Memory B cell (primary cell): ENCODE data around the gene GFER.
"Not testable (repeated sequence)": the region's sequence is repeated elsewhere in the genome, so short reads cannot be mapped to it uniquely, and the experiment has no call there.

ENCODE experiments used
- ATAC-seq: fragments of 150-1000 bp; cut with Tn5 transposase; 2 replicates; pipeline ENCODE4 v1.10.0; 2021; ENCODE audit warnings: low read depth, mild to moderate bottlenecking, moderate library complexity
- DNase-seq, 2 donors: peaks; one replicate each; pipeline ENCODE4 v3.0.0; 2022; ENCODE audit warnings: low spot score in 2 of 2
- H3K27ac Mint-ChIP-seq: one replicate; pipeline ENCODE4 v1.8.0; 2022; ENCODE audit warnings: mild to moderate bottlenecking, moderate library complexity, mixed read lengths
- H3K27me3 Mint-ChIP-seq: one replicate; pipeline ENCODE4 v1.8.0; 2022; ENCODE audit warnings: mixed read lengths
- H3K36me3 Mint-ChIP-seq: one replicate; pipeline ENCODE4 v1.8.0; 2022; ENCODE audit warnings: mild to moderate bottlenecking, mixed read lengths
- H3K4me1 Mint-ChIP-seq: one replicate; pipeline ENCODE4 v1.8.0; 2022; ENCODE audit warnings: mixed read lengths
- H3K4me3 Mint-ChIP-seq: one replicate; pipeline ENCODE4 v1.8.0; 2022; ENCODE audit warnings: mild to moderate bottlenecking, moderate library complexity, mixed read lengths
- H3K9me3 Mint-ChIP-seq: one replicate; pipeline ENCODE4 v1.8.0; 2022; ENCODE audit warnings: mixed read lengths

The GFER gene

DNA sequence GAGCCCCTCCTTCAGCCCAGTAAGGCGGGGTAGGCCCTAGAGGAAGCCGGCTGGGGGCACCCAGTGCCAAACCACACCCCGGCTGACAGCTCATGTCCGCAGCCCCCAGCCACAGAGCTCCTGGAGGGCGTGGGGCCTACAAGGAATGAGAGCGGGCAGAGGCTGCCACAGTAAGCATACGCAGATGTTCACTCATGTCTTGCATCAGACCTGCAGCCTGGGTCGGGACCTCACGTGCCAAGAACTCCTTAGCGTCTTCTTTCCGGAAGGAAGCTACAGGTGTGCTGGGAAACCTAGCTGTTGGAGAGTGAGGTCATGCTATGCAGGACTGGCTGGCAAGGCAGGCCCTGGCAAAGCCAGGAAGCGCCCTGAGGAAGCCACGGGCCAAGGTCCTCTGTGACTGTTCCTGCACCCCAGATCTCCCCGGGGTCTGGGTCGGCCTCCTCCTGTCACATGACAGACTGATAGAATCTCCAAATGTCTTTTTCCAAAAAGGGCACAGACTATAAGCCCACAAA is 24.1 kb downstream of the GFER start:
- Mint-ChIP-seq H3K4me3 (peak overlapping the region; percentile 71), H3K27ac (peak overlapping the region; percentile 26), H3K9me3 (no peaks in the 10 kb centered on the region), H3K4me1 (peaks cover 36% of the 10 kb centered on the region), H3K36me3 (no peaks in the 10 kb centered on the region), H3K27me3 (no peaks in the 10 kb centered on the region)
- no peak for DNase-seq
- ATAC-seq: no peak

DNA sequence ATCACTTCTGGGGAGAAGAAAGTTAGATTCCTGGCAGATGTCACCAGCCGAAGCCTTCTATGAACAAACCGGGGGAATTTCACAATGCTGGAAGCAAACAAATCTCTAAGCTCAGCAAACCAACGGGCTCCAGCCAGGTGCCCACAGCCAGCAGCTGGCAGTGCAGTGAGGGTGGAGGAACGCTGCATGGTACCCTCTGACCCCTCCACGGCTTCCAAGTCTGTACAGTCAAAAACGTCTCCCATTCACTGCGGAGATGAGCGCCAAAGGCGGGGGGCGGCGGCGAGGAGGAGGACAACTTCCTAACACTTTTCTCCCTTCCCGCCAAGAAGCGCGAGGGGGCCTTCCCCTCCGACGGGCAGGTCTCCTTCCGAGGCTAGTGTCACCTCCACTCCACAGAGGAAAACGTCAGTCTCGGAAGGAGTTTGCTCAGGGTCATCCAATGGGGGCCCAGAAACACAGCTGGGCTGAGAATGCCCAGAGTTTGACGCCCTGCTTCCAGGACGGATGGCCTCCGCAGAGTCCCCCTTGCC is 24.7 kb downstream of the GFER start:
- peaks cover 36% of the 10 kb centered on the region for H3K4me1 Mint-ChIP-seq
- ATAC-seq (no peak), DNase-seq (no peak)
- no peaks in the 10 kb centered on the region for H3K36me3 Mint-ChIP-seq
- no peaks in the 10 kb centered on the region for H3K9me3 Mint-ChIP-seq
- H3K4me3 Mint-ChIP-seq: peak overlapping the region; percentile 71
- peak overlapping the region; percentile 26 for H3K27ac Mint-ChIP-seq
- no peaks in the 10 kb centered on the region for H3K27me3 Mint-ChIP-seq

DNA sequence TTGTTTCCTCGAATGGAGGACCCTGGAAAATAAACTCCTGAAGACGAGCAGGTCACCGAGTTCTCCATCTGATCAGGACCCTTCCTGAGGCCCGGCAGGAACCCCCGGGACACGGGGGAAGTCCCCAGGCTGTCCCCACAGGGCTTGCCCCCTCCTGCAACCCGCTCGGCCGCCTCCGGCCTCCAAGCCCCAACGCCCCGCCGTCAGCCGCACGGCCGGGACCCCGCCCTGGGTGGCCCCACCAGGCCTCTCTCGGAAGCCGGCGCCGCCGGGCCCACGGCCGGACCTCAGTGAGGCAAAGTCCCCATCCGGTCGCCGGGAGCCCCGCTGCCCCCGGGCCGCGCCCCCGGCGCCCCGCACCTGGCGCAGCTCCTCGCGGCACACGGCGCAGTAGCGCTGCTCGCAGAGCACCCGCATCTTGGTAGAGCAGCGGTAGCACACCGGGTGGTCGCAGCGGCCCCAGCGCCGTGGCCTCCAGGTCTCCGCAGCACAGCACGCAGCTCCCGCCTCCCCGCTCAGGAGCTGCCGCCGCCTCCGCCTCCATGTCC is 25.2 kb downstream of the GFER start:
- Mint-ChIP-seq H3K27ac (no peak overlapping the region), H3K36me3 (no peaks in the 10 kb centered on the region), H3K4me3 (peak overlapping the region; percentile 71), H3K4me1 (peaks cover 33% of the 10 kb centered on the region), H3K9me3 (no peaks in the 10 kb centered on the region), H3K27me3 (no peaks in the 10 kb centered on the region)
- DNase-seq (no peak), ATAC-seq (peak; percentile 46)

- Mint-ChIP-seq H3K4me1 (peaks cover 32% of the 10 kb centered on the region), H3K4me3 (peak within 1 kb of the TSS; percentile 91), H3K36me3 (no peaks in the 10 kb centered on the region), H3K9me3 (no peaks in the 10 kb centered on the region), H3K27me3 (no peaks in the 10 kb centered on the region), H3K27ac (peak within 1 kb of the TSS; percentile 92)
- DNase-seq (peak; percentile 69 to 77), ATAC-seq (peak; percentile 97)
Observed at GRCh38 chr16:2009791-2010510, 26.0 kb downstream of the GFER start, which contains the start of gene ZNF598. ZNF598 (minus strand) TSS chr16:2009821.

DNA sequence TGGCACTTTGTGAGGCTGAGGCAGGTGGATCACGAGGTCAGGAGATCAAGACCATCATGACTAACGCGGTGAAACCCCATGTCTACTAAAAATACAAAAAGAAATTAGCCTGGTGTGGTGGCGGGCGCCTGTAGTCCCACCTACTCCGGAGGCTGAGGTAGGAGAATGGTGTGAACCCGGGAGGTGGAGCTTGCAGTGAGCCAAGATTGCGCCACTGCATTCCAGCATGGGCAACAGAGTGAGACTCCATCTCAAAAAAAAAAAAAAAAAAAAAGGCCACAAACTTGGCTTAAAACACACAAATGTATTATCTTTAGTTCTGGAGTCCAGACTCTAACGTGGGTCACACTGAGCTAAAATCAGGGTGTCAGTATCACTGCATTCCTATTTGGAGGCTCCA is 27.7 kb downstream of the GFER start:
- H3K27ac Mint-ChIP-seq, H3K9me3 Mint-ChIP-seq, H3K4me3 Mint-ChIP-seq, H3K36me3 Mint-ChIP-seq, ATAC-seq, H3K27me3 Mint-ChIP-seq, DNase-seq: not testable (repeated sequence)
- peaks cover 20% of the 10 kb centered on the region for H3K4me1 Mint-ChIP-seq

DNA sequence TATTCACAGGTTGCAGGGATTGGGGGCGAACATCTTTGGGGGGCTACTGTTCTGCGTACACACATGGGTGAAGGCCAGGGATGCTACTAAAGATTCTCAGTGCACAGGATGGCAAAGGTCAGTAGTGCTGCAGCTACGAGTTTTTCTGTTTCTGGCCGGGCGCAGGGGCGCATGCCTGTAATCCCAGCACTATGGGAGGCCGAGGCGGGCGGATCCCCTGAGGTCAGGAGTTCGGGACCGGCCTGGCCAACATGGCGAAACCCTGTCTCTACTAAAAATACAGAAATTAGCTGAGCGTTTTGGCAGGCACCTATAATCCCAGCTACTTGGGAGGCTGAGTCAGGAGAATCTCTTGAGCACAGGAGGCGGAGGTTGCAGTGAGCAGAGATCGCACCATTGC is 29.5 kb downstream of the GFER start:
- no peak for ATAC-seq
- H3K4me3 Mint-ChIP-seq: no peak overlapping the region
- no peaks in the 10 kb centered on the region for H3K36me3 Mint-ChIP-seq
- no peaks in the 10 kb centered on the region for H3K9me3 Mint-ChIP-seq
- DNase-seq: no peak
- peaks cover 7% of the 10 kb centered on the region for H3K4me1 Mint-ChIP-seq
- peaks cover 1% of the 10 kb centered on the region for H3K27me3 Mint-ChIP-seq
- no peak overlapping the region for H3K27ac Mint-ChIP-seq

DNA sequence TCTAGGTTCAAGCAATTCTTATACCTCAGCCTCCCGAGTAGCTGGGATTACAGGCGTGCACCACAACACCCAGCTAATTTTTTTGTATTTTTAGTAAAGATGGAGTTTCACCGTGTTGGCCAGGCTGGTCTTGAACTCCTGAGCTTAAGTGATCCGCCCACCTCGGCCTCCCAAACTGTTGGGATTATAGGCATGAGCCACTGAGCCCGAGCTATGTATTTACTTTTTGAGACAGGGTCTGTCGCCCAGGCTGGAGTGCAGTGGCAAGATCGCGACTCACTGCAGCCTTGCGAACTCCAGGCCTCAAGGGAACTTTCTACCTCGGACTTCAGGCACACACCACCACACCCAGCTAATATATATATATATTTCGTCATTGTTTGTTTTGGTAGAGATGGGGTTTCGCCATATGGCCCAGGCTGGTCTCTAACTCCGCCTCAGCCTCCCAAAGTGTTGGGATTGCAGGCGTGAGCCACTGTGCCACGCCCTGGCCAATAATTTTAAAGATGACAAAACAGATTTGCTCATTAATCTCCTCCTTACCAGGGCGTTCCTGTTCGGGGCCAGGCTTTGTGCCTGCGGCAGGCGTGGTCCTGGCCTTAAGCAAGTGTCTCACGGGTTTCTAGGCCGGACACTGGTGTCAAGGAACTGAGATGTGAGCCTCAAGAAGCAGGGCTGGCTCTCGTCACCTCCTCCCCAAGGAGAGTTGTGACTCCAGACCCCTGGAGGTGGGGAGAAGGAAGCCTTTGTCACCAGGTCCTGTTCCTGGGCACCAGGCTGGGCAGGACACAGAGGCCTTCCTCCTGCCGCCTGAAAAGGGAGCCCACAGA is 31.3 kb downstream of the GFER start:
- H3K36me3 Mint-ChIP-seq: no peaks in the 10 kb centered on the region
- no peaks in the 10 kb centered on the region for H3K4me1 Mint-ChIP-seq
- H3K9me3 Mint-ChIP-seq: no peaks in the 10 kb centered on the region
- DNase-seq (no peak), ATAC-seq (no peak)
- no peak overlapping the region for H3K4me3 Mint-ChIP-seq
- H3K27me3 Mint-ChIP-seq: peaks cover 4% of the 10 kb centered on the region
- no peak overlapping the region for H3K27ac Mint-ChIP-seq

DNA sequence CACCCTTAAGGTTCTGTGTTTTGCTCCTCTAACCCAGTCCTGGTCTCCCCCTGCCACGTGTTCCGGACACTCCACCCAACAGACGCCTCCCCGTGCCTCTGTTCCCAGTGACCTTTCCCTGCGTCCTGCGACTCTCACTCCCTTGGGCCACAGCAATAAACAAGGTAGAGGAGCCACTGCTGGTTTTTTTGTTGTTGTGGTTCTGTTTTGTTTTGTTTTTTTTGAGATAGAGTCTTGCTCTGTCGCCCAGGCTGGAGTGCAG is 31.9 kb downstream of the GFER start:
- ATAC-seq (no peak), DNase-seq (no peak)
- Mint-ChIP-seq H3K4me1 (no peaks in the 10 kb centered on the region), H3K4me3 (no peak overlapping the region), H3K27ac (no peak overlapping the region), H3K27me3 (peaks cover 5% of the 10 kb centered on the region), H3K9me3 (no peaks in the 10 kb centered on the region), H3K36me3 (no peaks in the 10 kb centered on the region)

DNA sequence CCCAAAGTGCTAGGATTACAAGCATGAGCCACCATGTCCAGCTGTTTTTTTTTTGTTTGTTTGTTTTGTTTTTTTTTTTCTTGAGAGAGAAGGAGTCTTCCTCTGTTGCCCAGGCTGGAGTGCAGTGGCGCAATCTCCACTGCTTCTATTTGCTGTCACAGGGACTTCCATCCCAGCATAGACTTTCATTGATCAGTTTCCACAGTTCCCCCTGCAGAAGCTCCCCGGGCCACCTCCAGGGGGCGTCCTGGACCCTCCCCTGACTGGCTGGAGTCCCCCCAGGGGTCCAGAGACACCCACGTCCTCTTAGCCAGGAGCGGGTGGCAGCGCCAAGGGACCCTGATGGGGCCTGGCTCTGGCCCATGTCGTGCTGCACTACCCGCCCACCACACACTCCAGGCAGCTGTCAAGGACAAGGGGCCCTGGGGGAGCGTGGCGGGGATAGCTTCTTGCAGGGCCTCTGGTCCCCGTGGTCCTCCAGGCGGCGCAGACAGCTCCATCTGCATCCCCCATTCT is 32.5 kb downstream of the GFER start:
- Mint-ChIP-seq H3K27me3 (peaks cover 7% of the 10 kb centered on the region), H3K9me3 (no peaks in the 10 kb centered on the region), H3K36me3 (no peaks in the 10 kb centered on the region), H3K27ac (no peak overlapping the region), H3K4me1 (no peaks in the 10 kb centered on the region), H3K4me3 (no peak overlapping the region)
- DNase-seq (no peak), ATAC-seq (no peak)

DNA sequence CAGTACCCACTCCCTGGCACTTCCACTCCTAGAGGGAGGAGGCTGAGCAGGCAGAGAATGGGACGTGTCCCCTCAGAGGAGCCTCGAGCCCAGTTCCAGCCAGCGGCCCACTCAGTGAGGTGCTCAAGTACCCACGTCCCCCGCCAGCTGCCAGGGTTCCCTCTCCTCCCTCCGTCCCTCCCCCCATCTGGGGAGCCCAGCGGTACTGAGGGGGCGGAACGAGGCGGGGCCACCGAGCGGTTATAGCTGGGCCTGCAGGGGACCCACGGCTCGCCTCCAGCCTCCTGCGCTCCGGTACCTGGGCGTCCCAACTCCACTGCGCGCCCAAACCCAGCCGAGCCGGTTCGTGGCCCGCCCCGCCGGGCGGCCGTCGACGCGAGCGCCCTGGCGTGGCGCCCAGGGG is 35.5 kb downstream of the GFER start, which contains the start of gene NPW:
Gene NPW (plus strand): TSS at position 268 of the 403 bp plus-strand sequence.
- Mint-ChIP-seq H3K4me1 (peaks cover 11% of the 10 kb centered on the region), H3K4me3 (peak within 1 kb of the TSS; percentile 41), H3K36me3 (no peaks in the 10 kb centered on the region), H3K27ac (no peak within 1 kb of the TSS), H3K9me3 (no peaks in the 10 kb centered on the region), H3K27me3 (peaks cover 15% of the 10 kb centered on the region)
- DNase-seq (no peak), ATAC-seq (peak; percentile 21)

DNA sequence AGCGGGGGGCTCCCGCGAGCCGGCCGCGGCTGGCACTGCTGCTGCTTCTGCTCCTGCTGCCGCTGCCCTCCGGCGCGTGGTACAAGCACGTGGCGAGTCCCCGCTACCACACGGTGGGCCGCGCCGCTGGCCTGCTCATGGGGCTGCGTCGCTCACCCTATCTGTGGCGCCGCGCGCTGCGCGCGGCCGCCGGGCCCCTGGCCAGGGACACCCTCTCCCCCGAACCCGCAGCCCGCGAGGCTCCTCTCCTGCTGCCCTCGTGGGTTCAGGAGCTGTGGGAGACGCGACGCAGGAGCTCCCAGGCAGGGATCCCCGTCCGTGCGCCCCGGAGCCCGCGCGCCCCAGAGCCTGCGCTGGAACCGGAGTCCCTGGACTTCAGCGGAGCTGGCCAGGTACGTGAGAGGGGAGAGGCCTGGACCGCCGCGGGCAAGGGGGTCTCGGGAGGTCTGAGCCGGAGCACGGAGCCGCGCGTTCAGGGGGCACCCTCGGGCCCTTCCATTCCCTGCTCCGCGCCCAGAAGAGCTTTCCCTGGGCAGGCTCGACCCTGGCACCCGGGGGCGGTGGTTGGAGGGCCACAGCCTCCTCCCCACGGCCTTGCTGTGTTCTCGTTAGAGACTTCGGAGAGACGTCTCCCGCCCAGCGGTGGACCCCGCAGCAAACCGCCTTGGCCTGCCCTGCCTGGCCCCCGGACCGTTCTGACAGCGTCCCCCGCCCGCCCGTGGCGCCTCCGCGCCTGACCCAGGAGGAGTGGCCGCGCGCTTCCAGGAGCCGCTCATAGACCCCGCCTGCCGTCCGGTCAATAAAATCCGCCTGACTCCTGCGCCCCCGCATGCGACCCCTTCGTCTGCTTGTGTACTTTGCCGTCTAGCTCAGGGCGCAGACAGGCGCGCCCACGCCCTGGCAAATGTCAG is 36.2 kb downstream of the GFER start:
- no peak for DNase-seq
- Mint-ChIP-seq H3K4me1 (peaks cover 13% of the 10 kb centered on the region), H3K36me3 (no peaks in the 10 kb centered on the region), H3K9me3 (no peaks in the 10 kb centered on the region), H3K27me3 (peaks cover 17% of the 10 kb centered on the region), H3K27ac (no peak overlapping the region), H3K4me3 (peak overlapping the region; percentile 41)
- ATAC-seq: no peak

- peak overlapping the region; percentile 79 for H3K4me3 Mint-ChIP-seq
- H3K9me3 Mint-ChIP-seq: no peaks in the 10 kb centered on the region
- ATAC-seq: peak; percentile 18
- peaks cover 24% of the 10 kb centered on the region for H3K27me3 Mint-ChIP-seq
- no peaks in the 10 kb centered on the region for H3K36me3 Mint-ChIP-seq
- H3K4me1 Mint-ChIP-seq: peaks cover 17% of the 10 kb centered on the region
- H3K27ac Mint-ChIP-seq: peak overlapping the region; percentile 15
- no peak for DNase-seq
Observed at GRCh38 chr16:2022723-2023091, 38.7 kb downstream of the GFER start.
